Fibroblast of lung (primary cell): ENCODE measurements around the gene USP32. TPM values are rescaled to one million over a fixed set of nuclear protein-coding genes. Genes with fewer than 3 reads are reported as not detected.
"Not testable (repeated sequence)": the region's sequence is repeated elsewhere in the genome, so short reads cannot be mapped to it uniquely, and the experiment has no call there.

Experiments
- DNase-seq, 2 donors: peaks; one replicate each; pipeline versions ENCODE4 v3.0.0 to v3.0.0-alpha.2; 2010; ENCODE audit warnings: low read depth in 2 of 2
- H2AFZ ChIP-seq: 2 replicates; pipeline ENCODE4 v1.5.1; 2012; ENCODE audit warnings: low read length, control low read depth, inconsistent platforms
- H3K27ac ChIP-seq: 2 replicates; pipeline ENCODE4 v1.5.1; 2011; ENCODE audit warnings: low read length, control low read depth; ENCODE audit not compliant: insufficient read depth
- H3K27me3 ChIP-seq: 2 replicates; pipeline ENCODE4 v1.5.1; 2011; ENCODE audit warnings: mild to moderate bottlenecking, low read length; ENCODE audit not compliant: control insufficient read depth, insufficient read depth
- H3K36me3 ChIP-seq: 2 replicates; pipeline ENCODE4 v1.5.1; 2011; ENCODE audit warnings: low read length; ENCODE audit not compliant: control insufficient read depth, insufficient read depth
- H3K4me1 ChIP-seq: 2 replicates; pipeline ENCODE4 v1.5.1; 2011; ENCODE audit warnings: low read length; ENCODE audit not compliant: control insufficient read depth, insufficient read depth; ENCODE audit errors: extremely low read depth
- H3K4me2 ChIP-seq: 2 replicates; pipeline ENCODE4 v1.5.1; 2011; ENCODE audit warnings: low read length, control low read depth; ENCODE audit not compliant: insufficient read depth; ENCODE audit errors: extremely low read depth
- H3K4me3 ChIP-seq, 4 experiments: fragments of 200-600 bp in 1 of 4; sonication (generic) in 1 of 4; replicated peaks in 1 of 4; 2 replicates each; pipeline ENCODE4 v1.5.1; 2011 to 2016; ENCODE audit warnings: low read length in 4 of 4, low read depth in 3 of 4, mild to moderate bottlenecking in 3 of 4, control low read depth in 2 of 4, inconsistent platforms in 1 of 4, mixed read lengths in 1 of 4; ENCODE audit not compliant: insufficient read depth in 1 of 4; ENCODE audit errors: control extremely low read depth in 1 of 4
- H3K79me2 ChIP-seq: 2 replicates; pipeline ENCODE4 v1.5.1; 2012; ENCODE audit warnings: mild to moderate bottlenecking, low read length, inconsistent platforms; ENCODE audit not compliant: control insufficient read depth, insufficient read depth
- H3K9ac ChIP-seq: 2 replicates; pipeline ENCODE4 v1.5.1; 2011; ENCODE audit warnings: mild to moderate bottlenecking, low read length, control low read depth; ENCODE audit not compliant: insufficient read depth
- H3K9me3 ChIP-seq: 2 replicates; pipeline ENCODE4 v1.5.1; 2012; ENCODE audit warnings: low read depth, low read length; ENCODE audit not compliant: control insufficient read depth, insufficient read depth
- H4K20me1 ChIP-seq: 2 replicates; pipeline ENCODE4 v1.5.1; 2011; ENCODE audit warnings: low read length; ENCODE audit not compliant: control insufficient read depth, insufficient read depth; ENCODE audit errors: extremely low read depth
- CTCF ChIP-seq, 2 donors: IDR thresholded peaks in 1 of 2; conservative IDR thresholded peaks in 1 of 2; 1 replicate in 1 of 2; 2 replicates in 1 of 2; pipeline ENCODE4 v1.5.1; 2011 to 2012; ENCODE audit warnings: low read length in 2 of 2, control low read depth in 1 of 2, inconsistent platforms in 1 of 2, low read depth in 1 of 2, mild to moderate bottlenecking in 1 of 2
- EZH2 ChIP-seq: IDR thresholded peaks from 2 replicates; pipeline ENCODE4 v1.5.1; 2012; ENCODE audit warnings: low read length, control low read depth, mild to moderate bottlenecking; ENCODE audit errors: missing control alignments
- polyA plus RNA-seq, 2 donors: library from polyadenylated mRNA; depleted of rRNA in 1 of 2; stranded (reverse) in 1 of 2; unstranded in 1 of 2; fragments of >200 nt; gene quantifications; 2 replicates each; pipeline ENCODE4 v1.2.1, GENCODE V29; 2011 to 2012; ENCODE audit warnings: missing spikeins in 1 of 2
- total RNA-seq: library from RNA; depleted of rRNA; stranded (reverse); fragments of >200 nt; gene quantifications from 2 replicates; pipeline ENCODE4 v1.2.1, GENCODE V29; 2014

The USP32 gene
- total and polyA plus RNA-seq, 2 donors (not counting 1 experiment from before 2014, with no cell fraction given): 40.1 to 82.7 TPM

- Histone ChIP-seq H3K79me2 (peaks cover 39% of the 10 kb centered on the region), H3K9ac (no peak overlapping the region), H4K20me1 (no peaks in the 10 kb centered on the region), H3K27ac (no peak overlapping the region), H3K36me3 (no peaks in the 10 kb centered on the region), H3K4me1 (no peaks in the 10 kb centered on the region), H2AFZ (no peak overlapping the region), H3K27me3 (no peaks in the 10 kb centered on the region), H3K4me3 (no peak overlapping the region), H3K9me3 (no peaks in the 10 kb centered on the region), H3K4me2 (no peak overlapping the region)
- DNase-seq: no peak
- TF ChIP-seq CTCF (conservative IDR thresholded peaks at IDR 0.05 in 1 of 2, IDR thresholded peaks at IDR 0.05 in 1 of 2; ENCODE audit: low read depth in 1 of 2, low read length in 2 of 2): peak in 1 of 2 donors; percentile 8
- TF ChIP-seq EZH2: no peak
These were observed 76.3 kb downstream of the USP32 start for GRCh38 chr17:60315650-60316049.

- not testable (repeated sequence) for H3K4me3 ChIP-seq, H4K20me1 ChIP-seq, H3K4me2 ChIP-seq, DNase-seq, H3K9me3 ChIP-seq, H3K27me3 ChIP-seq, H2AFZ ChIP-seq, H3K27ac ChIP-seq, H3K9ac ChIP-seq, H3K36me3 ChIP-seq, H3K4me1 ChIP-seq
- H3K79me2 ChIP-seq: peaks cover 34% of the 10 kb centered on the region
These were observed 77.0 kb downstream of the USP32 start for GRCh38 chr17:60314900-60315299.

- H3K4me3 ChIP-seq: no peak overlapping the region
- H3K4me2 ChIP-seq: no peak overlapping the region
- H3K9ac ChIP-seq: no peak overlapping the region
- no peak overlapping the region for H3K27ac ChIP-seq
- no peaks in the 10 kb centered on the region for H3K9me3 ChIP-seq
- H3K36me3 ChIP-seq: no peaks in the 10 kb centered on the region
- H3K79me2 ChIP-seq: peaks cover 34% of the 10 kb centered on the region
- H4K20me1 ChIP-seq: no peaks in the 10 kb centered on the region
- no peaks in the 10 kb centered on the region for H3K27me3 ChIP-seq
- no peaks in the 10 kb centered on the region for H3K4me1 ChIP-seq
- no peak overlapping the region for H2AFZ ChIP-seq
- no peak for DNase-seq
- no peak for TF ChIP-seq CTCF (conservative IDR thresholded peaks at IDR 0.05 in 1 of 2, IDR thresholded peaks at IDR 0.05 in 1 of 2; ENCODE audit: low read depth in 1 of 2, low read length in 2 of 2)
- TF ChIP-seq EZH2: no peak
These were observed 77.5 kb downstream of the USP32 start for GRCh38 chr17:60314423-60314822.
